GM18858 (cell line): ENCODE measurements around the gene SLC35F1.

Source experiments
- ATAC-seq: cut with Tn5 transposase; IDR thresholded peaks from one replicate; pipeline ENCODE4 v1.9.1; 2021; ENCODE audit not compliant: unreplicated experiment

The SLC35F1 gene

GRCh38 chr6:118344014-118344670, 437.1 kb downstream of the SLC35F1 start:
- ATAC-seq: no peak

DNA sequence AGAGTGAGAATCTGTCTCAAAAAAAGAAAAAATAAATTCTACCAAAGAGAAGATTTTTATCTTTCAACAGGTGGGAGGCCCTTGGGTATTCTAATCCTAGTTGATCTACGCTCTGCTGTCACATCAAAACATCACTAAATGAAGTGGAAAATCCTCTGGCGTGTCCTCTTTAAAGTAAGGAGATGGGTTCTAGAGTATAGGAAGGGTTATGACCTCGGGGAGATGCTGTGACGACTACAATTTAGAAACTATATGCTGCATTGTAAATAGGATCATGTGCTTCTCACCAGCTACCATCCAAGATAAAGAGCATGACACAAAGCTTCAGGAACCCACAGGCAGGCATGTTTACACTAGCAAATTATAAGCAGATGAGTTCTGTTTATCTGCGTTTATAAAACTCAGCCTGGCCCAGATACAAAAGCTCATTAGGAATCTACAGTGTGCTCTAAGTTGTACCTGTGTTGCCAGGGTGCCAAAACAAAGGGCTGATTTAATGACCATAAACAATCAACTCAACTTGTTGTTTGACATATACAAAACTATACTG, 443.9 kb downstream of the SLC35F1 start:
- ATAC-seq: no peak

DNA sequence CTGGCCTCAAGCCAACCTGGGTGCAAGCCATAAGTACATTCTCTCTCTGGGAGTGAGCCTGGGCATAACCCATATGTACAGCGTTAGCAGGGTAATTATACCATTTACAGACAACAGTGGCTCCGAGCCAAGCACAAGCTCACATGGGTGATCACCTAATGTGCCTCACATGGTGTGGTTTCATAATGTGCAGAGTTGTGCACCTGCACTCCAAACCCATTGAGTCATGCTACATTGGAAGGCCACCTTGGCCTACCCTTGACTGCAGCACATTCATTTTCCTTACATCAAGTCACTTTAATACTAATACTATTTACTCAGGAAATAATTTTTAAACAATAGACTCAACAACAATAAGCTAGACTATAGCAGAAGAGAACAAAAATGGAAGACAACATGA, 446.5 kb downstream of the SLC35F1 start:
- no peak for ATAC-seq

- ATAC-seq: peak; percentile 99
Measured at GRCh38 chr6:118354641-118355040, 447.6 kb downstream of the SLC35F1 start.

DNA sequence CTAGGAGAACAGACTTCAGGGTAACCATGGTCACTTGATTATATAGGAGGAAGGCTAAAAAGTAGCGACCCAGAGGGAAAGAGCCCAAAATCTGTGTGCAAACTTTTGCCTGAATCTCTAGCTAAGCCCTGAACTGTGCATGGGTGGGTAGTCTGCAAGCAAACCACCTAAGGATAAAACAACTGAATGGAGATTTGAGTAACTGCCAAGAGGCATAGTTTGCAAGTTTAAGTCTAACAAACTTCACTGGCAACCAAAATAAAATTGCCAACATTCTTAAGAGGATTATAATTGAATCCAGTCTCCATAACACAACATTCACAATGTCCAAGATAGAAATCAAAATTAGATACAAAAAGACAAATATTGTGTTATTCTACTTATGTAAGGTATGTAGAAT, 449.0 kb downstream of the SLC35F1 start:
- no peak for ATAC-seq

GRCh38 chr6:118356686-118357085, 449.6 kb downstream of the SLC35F1 start:
- no peak for ATAC-seq
